ENCODE results near the gene DST.
A peak's percentile ranks its signal among the peaks of the same experiment; 100 is the strongest.
"Not testable (repeated sequence)": the region's sequence is repeated elsewhere in the genome, so short reads cannot be mapped to it uniquely, and the experiment has no call there.

The DST gene

GRCh38 chr6:56663344-56663743 lies 20.7 kb upstream of the DST start:
- Histone ChIP-seq H3K27me3 (ENCODE audit: insufficient read depth, low read length, poor library complexity, severe bottlenecking) (no peaks in the 10 kb centered on the region), H3K4me1 (ENCODE audit: insufficient read depth, low read length, poor library complexity, severe bottlenecking) (peaks cover 53% of the 10 kb centered on the region), H3K4me2 (ENCODE audit: low read depth, low read length, poor library complexity, severe bottlenecking) (no peak overlapping the region), H3K36me3 (ENCODE audit: insufficient read depth, low read length) (no peaks in the 10 kb centered on the region), H3K4me3 (ENCODE audit: low read length, poor library complexity, severe bottlenecking) (no peak overlapping the region), H3K9me2 (replicated peaks; ENCODE audit: low read depth, low read length) (no peaks in the 10 kb centered on the region), H3K9ac (ENCODE audit: low read depth, low read length, poor library complexity, severe bottlenecking) (no peak overlapping the region), H3K9me3 (ENCODE audit: insufficient read depth, low read depth, low read length) (no peaks in the 10 kb centered on the region), H3K79me2 (ENCODE audit: insufficient read depth, low read length) (no peaks in the 10 kb centered on the region), H4K20me1 (ENCODE audit: insufficient read depth, low read length, poor library complexity, severe bottlenecking) (no peaks in the 10 kb centered on the region), H2AFZ (ENCODE audit: low read length) (no peak overlapping the region), H3F3A (ENCODE audit: low read depth) (peaks cover 8% of the 10 kb centered on the region; the same call in 1 of the 2 replicates)
- no peak for TF ChIP-seq EZH2phosphoT487 (IDR thresholded peaks at IDR 0.05; ENCODE audit: borderline replicate concordance)
- no peak for TF ChIP-seq CTCF (conservative IDR thresholded peaks at IDR 0.05; ENCODE audit: low read length)

- Histone ChIP-seq H3K9ac (ENCODE audit: low read depth, low read length, poor library complexity, severe bottlenecking) (peak overlapping the region; percentile 48), H3K4me1 (ENCODE audit: insufficient read depth, low read length, poor library complexity, severe bottlenecking) (peaks cover 46% of the 10 kb centered on the region)
- H3K9me3 ChIP-seq (ENCODE audit: insufficient read depth, low read depth, low read length); H3K27me3 ChIP-seq (ENCODE audit: insufficient read depth, low read length, poor library complexity, severe bottlenecking); H3K4me2 ChIP-seq (ENCODE audit: low read depth, low read length, poor library complexity, severe bottlenecking); H3K4me3 ChIP-seq (ENCODE audit: low read length, poor library complexity, severe bottlenecking); H3F3A ChIP-seq (ENCODE audit: low read depth); H3K36me3 ChIP-seq (ENCODE audit: insufficient read depth, low read length); H2AFZ ChIP-seq (ENCODE audit: low read length); H3K79me2 ChIP-seq (ENCODE audit: insufficient read depth, low read length); H3K9me2 ChIP-seq (replicated peaks; ENCODE audit: low read depth, low read length); H4K20me1 ChIP-seq (ENCODE audit: insufficient read depth, low read length, poor library complexity, severe bottlenecking): not testable (repeated sequence)
Measured at GRCh38 chr6:56661338-56661737, 18.6 kb upstream of the DST start.

GRCh38 chr6:56660381-56660730 lies 17.7 kb upstream of the DST start:
- Histone ChIP-seq H3K4me3 (ENCODE audit: low read length, poor library complexity, severe bottlenecking) (no peak overlapping the region), H3K4me1 (ENCODE audit: insufficient read depth, low read length, poor library complexity, severe bottlenecking) (peaks cover 54% of the 10 kb centered on the region), H2AFZ (ENCODE audit: low read length) (peak overlapping the region; percentile 63; the same call in 1 of the 2 replicates), H4K20me1 (ENCODE audit: insufficient read depth, low read length, poor library complexity, severe bottlenecking) (no peaks in the 10 kb centered on the region), H3K36me3 (ENCODE audit: insufficient read depth, low read length) (no peaks in the 10 kb centered on the region), H3K9me3 (ENCODE audit: insufficient read depth, low read depth, low read length) (no peaks in the 10 kb centered on the region), H3K27me3 (ENCODE audit: insufficient read depth, low read length, poor library complexity, severe bottlenecking) (no peaks in the 10 kb centered on the region), H3K79me2 (ENCODE audit: insufficient read depth, low read length) (no peaks in the 10 kb centered on the region), H3K4me2 (ENCODE audit: low read depth, low read length, poor library complexity, severe bottlenecking) (peak overlapping the region; percentile 3), H3F3A (ENCODE audit: low read depth) (0 out of 2 replicates have a peak, but pooled peaks cover 2% of the 10 kb centered on the region), H3K9ac (ENCODE audit: low read depth, low read length, poor library complexity, severe bottlenecking) (peak overlapping the region; percentile 48), H3K9me2 (replicated peaks; ENCODE audit: low read depth, low read length) (no peaks in the 10 kb centered on the region)
- no peak for TF ChIP-seq CTCF (conservative IDR thresholded peaks at IDR 0.05; ENCODE audit: low read length)
- no peak for TF ChIP-seq EZH2phosphoT487 (IDR thresholded peaks at IDR 0.05; ENCODE audit: borderline replicate concordance)

GRCh38 chr6:56659721-56660380 lies 17.2 kb upstream of the DST start:
- no peak overlapping the region for H3K4me3 ChIP-seq (ENCODE audit: low read length, poor library complexity, severe bottlenecking)
- no peaks in the 10 kb centered on the region for H3K79me2 ChIP-seq (ENCODE audit: insufficient read depth, low read length)
- 0 out of 2 replicates have a peak, but pooled peaks cover 2% of the 10 kb centered on the region for H3F3A ChIP-seq (ENCODE audit: low read depth)
- H3K9me3 ChIP-seq (ENCODE audit: insufficient read depth, low read depth, low read length): no peaks in the 10 kb centered on the region
- H3K4me2 ChIP-seq (ENCODE audit: low read depth, low read length, poor library complexity, severe bottlenecking): peak overlapping the region; percentile 3
- peak overlapping the region; percentile 48 for H3K9ac ChIP-seq (ENCODE audit: low read depth, low read length, poor library complexity, severe bottlenecking)
- H3K36me3 ChIP-seq (ENCODE audit: insufficient read depth, low read length): no peaks in the 10 kb centered on the region
- H3K27me3 ChIP-seq (ENCODE audit: insufficient read depth, low read length, poor library complexity, severe bottlenecking): no peaks in the 10 kb centered on the region
- no peaks in the 10 kb centered on the region for H3K9me2 ChIP-seq (replicated peaks; ENCODE audit: low read depth, low read length)
- no peak for TF ChIP-seq EZH2phosphoT487 (IDR thresholded peaks at IDR 0.05; ENCODE audit: borderline replicate concordance)
- no peak for TF ChIP-seq CTCF (conservative IDR thresholded peaks at IDR 0.05; ENCODE audit: low read length)
- peaks cover 59% of the 10 kb centered on the region for H3K4me1 ChIP-seq (ENCODE audit: insufficient read depth, low read length, poor library complexity, severe bottlenecking)
- peak overlapping the region; percentile 63 for H2AFZ ChIP-seq (ENCODE audit: low read length)
- H4K20me1 ChIP-seq (ENCODE audit: insufficient read depth, low read length, poor library complexity, severe bottlenecking): no peaks in the 10 kb centered on the region

Data from Loucy (cell line).